ENCODE data around the gene ZNF438.

The ZNF438 gene

DNA sequence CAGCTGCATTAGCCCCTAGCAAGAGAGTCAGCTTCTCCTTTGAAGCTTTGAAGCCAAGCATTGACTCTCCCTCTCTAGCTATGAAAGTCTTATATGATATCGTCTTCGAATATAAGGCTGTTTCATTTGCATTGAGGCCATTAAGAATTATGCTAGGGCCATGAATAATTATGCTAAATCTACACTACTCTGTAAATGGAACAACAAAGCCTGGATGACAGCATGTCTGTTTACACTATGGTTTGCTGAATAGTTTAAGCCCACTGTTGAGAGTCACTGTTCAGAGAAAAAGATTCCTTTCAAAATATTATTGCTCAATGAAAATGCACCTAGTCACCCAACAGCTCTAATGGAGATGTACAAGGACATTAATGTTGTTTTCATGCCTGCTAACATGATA is 52.8 kb downstream of the ZNF438 start:
- TF ChIP-seq, protein P1, sequence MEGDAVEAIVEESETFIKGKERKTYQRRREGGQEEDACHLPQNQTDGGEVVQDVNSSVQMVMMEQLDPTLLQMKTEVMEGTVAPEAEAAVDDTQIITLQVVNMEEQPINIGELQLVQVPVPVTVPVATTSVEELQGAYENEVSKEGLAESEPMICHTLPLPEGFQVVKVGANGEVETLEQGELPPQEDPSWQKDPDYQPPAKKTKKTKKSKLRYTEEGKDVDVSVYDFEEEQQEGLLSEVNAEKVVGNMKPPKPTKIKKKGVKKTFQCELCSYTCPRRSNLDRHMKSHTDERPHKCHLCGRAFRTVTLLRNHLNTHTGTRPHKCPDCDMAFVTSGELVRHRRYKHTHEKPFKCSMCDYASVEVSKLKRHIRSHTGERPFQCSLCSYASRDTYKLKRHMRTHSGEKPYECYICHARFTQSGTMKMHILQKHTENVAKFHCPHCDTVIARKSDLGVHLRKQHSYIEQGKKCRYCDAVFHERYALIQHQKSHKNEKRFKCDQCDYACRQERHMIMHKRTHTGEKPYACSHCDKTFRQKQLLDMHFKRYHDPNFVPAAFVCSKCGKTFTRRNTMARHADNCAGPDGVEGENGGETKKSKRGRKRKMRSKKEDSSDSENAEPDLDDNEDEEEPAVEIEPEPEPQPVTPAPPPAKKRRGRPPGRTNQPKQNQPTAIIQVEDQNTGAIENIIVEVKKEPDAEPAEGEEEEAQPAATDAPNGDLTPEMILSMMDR (IDR thresholded peaks at IDR 0.05; ENCODE audit: low read depth, low read length): no peak
- H3K27ac ChIP-seq: no peak overlapping the region
- no peaks in the 10 kb centered on the region for H3K9me3 ChIP-seq (ENCODE audit: severe bottlenecking)
- no peak for DNase-seq
- no peaks in the 10 kb centered on the region for H3K36me3 ChIP-seq
- no peak overlapping the region for H3K4me3 ChIP-seq (ENCODE audit: low read depth, low read length)
- H3K27me3 ChIP-seq (ENCODE audit: insufficient read depth, low read depth, severe bottlenecking): no peaks in the 10 kb centered on the region

GRCh38 chr10:30977385-30977784 is 54.3 kb downstream of the ZNF438 start:
- Histone ChIP-seq H3K9me3 (ENCODE audit: severe bottlenecking) (no peaks in the 10 kb centered on the region), H3K27ac (no peak overlapping the region), H3K4me3 (ENCODE audit: low read depth, low read length) (no peak overlapping the region), H3K27me3 (ENCODE audit: insufficient read depth, low read depth, severe bottlenecking) (no peaks in the 10 kb centered on the region), H3K36me3 (no peaks in the 10 kb centered on the region)
- TF ChIP-seq, protein P1 (IDR thresholded peaks at IDR 0.05; ENCODE audit: low read depth, low read length): no peak
- no peak for DNase-seq

DNA sequence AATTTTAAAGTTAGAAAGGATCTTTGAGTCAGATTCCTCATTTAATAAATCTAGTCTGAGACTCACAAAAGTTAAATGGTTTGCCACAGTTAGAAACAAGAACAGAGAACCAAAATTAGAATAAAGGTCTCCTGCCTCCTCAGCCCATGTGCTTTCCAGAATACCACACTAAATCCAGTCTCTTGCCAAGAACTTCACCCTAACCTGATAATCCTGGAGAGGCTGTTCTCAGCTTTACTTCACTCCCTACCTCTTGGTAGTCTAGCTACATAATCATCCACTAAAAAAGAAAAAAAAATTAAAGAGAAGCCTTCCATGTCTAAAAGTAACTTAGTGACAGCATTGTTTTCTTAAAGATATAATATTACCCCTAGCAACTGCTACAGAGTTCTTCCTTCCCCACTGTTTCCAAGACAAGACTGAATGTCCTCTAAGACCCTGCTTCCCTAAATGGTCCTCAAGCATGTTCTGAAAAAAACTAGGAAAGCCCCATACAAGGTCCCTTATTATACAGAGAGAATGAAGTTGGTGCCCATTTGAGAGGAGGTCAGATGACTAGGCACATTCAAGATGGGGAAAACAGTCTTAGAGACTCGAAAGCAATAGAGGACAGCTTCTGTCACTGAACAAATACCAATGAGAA is 56.8 kb downstream of the ZNF438 start:
- no peak overlapping the region for H3K27ac ChIP-seq
- DNase-seq: no peak
- H3K36me3 ChIP-seq: no peaks in the 10 kb centered on the region
- no peaks in the 10 kb centered on the region for H3K27me3 ChIP-seq (ENCODE audit: insufficient read depth, low read depth, severe bottlenecking)
- H3K4me3 ChIP-seq (ENCODE audit: low read depth, low read length): no peak overlapping the region
- TF ChIP-seq, protein P1 (IDR thresholded peaks at IDR 0.05; ENCODE audit: low read depth, low read length): no peak
- no peaks in the 10 kb centered on the region for H3K9me3 ChIP-seq (ENCODE audit: severe bottlenecking)

DNA sequence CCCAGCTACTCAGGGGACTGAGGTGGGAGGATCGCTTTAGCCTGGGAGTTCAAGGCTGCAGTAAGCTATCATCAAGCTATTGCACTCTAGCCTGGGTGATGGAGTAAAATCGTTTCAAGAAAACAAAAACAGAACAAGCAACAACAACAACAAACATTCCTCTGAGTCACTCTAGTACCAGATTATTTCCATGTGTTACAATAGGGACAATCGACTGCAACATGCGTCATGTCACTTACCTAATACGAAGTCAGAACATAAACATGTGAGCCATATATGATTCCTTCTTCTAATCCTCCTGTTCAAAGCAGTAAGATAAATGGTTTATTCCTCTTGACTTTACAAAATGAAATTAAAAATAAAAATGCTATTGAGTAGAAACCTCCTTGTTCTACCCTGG is 57.3 kb downstream of the ZNF438 start:
- TF ChIP-seq, protein P1 (IDR thresholded peaks at IDR 0.05; ENCODE audit: low read depth, low read length): no peak
- H3K27ac ChIP-seq: no peak overlapping the region

GRCh38 chr10:30973737-30974136 is 57.9 kb downstream of the ZNF438 start:
- DNase-seq: no peak
- H3K9me3 ChIP-seq (ENCODE audit: severe bottlenecking): no peaks in the 10 kb centered on the region
- H3K36me3 ChIP-seq: no peaks in the 10 kb centered on the region
- H3K27ac ChIP-seq: no peak overlapping the region
- no peaks in the 10 kb centered on the region for H3K27me3 ChIP-seq (ENCODE audit: insufficient read depth, low read depth, severe bottlenecking)
- TF ChIP-seq, protein P1 (IDR thresholded peaks at IDR 0.05; ENCODE audit: low read depth, low read length): no peak
- H3K4me3 ChIP-seq (ENCODE audit: low read depth, low read length): no peak overlapping the region

More for the DNA sequence above, 57.3 kb downstream of the ZNF438 start:
- Histone ChIP-seq H3K36me3 (no peaks in the 10 kb centered on the region), H3K4me3 (ENCODE audit: low read depth, low read length) (no peak overlapping the region), H3K27me3 (ENCODE audit: insufficient read depth, low read depth, severe bottlenecking) (no peaks in the 10 kb centered on the region), H3K9me3 (ENCODE audit: severe bottlenecking) (no peaks in the 10 kb centered on the region)
- DNase-seq: no peak
